RWPE1 (cell line): ENCODE measurements around the gene FLOT2.
A peak's percentile ranks its signal among the peaks of the same experiment; 100 is the strongest.

Source experiments
- CTCF ChIA-PET: fragments of 350-600 bp; sonication (Branson Sonifier 250); formaldehyde crosslinking; extraction: SDS; loops from one replicate; lab custom pipeline; 2021; lab: Yijun Ruan, JAX
- POLR2A ChIA-PET: fragments of 400-600 bp; formaldehyde crosslinking; extraction: SDS; loops from one replicate; lab custom pipeline; 2020; ENCODE audit warnings: antibody characterized with exemption; ENCODE audit not compliant: low non-redundant PET; lab: Yijun Ruan, JAX
- DNase-seq: peaks from one replicate; pipeline ENCODE4 v3.0.0; 2012; ENCODE audit warnings: low spot score
- H3K27ac ChIP-seq: fragments of 450-650 bp; 2 replicates; pipeline ENCODE4 v1.5.1; 2017
- CTCF ChIP-seq: fragments of 450-650 bp; conservative IDR thresholded peaks from 2 replicates; pipeline ENCODE4 v1.5.1; 2017; ENCODE audit warnings: low read depth, mild to moderate bottlenecking

The FLOT2 gene

DNA sequence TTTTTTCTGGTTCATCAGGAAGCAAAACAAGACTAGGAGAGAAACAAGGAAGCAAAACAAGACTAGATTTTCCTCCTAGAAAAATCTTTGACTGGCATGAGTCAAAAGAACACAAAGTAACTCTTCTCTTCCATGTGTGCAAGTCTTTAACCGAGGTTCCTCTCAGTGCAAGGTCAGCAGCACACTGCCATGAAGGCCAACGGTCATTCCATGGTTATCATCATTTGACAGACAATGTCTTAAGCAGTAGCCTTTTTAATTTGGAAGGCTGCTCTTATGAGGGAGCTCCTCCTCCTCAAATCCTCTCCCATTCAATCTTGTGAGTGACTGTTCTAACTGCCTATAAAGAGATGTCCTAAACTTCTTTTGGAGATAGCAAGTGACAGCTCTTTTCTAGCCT is 20.8 kb upstream of the FLOT2 start:
- no peak overlapping the region for H3K27ac ChIP-seq
- no peak for TF ChIP-seq CTCF
- ChIA-PET POLR2A (no interaction called here), CTCF (interaction anchor here (0.7 to 1.0 kb wide), 2 partner anchors 9 to 167 kb away, joined by 3 read pairs; no protein-coding TSS in a partner anchor)
- DNase-seq = no peak

- TF ChIP-seq CTCF = no peak
- no peak for DNase-seq
- ChIA-PET CTCF (interaction anchor here (0.6 to 0.7 kb wide), 2 partner anchors 148 to 166 kb away, joined by 3 to 4 read pairs; no protein-coding TSS in a partner anchor), POLR2A (no interaction called here)
- peak overlapping the region; percentile 17 for H3K27ac ChIP-seq
Measured at GRCh38 chr17:28917465-28917864, 19.9 kb upstream of the FLOT2 start.

- no peak for TF ChIP-seq CTCF
- ChIA-PET CTCF (interaction anchor here (0.5 to 0.6 kb wide), 2 partner anchors 20 to 148 kb away, joined by 4 read pairs; no protein-coding TSS in a partner anchor), POLR2A (no interaction called here)
- DNase-seq = no peak
- peak overlapping the region; percentile 17 for H3K27ac ChIP-seq
Measured at GRCh38 chr17:28917029-28917428, 19.5 kb upstream of the FLOT2 start.

- TF ChIP-seq CTCF = peak; percentile 81
- ChIA-PET CTCF (interaction anchor here (0.5 to 1.6 kb wide), 3 partner anchors 13 to 49 kb away, joined by 4 read pairs; no protein-coding TSS in a partner anchor), POLR2A (no interaction called here)
- DNase-seq = no peak
- H3K27ac ChIP-seq = no peak overlapping the region
Measured at GRCh38 chr17:28916302-28916934, 18.9 kb upstream of the FLOT2 start.

- H3K27ac ChIP-seq = 0 out of 2 replicates have a peak overlapping the region, but pooled peaks have one; percentile 2
- TF ChIP-seq CTCF = no peak
- ChIA-PET CTCF (interaction anchor here (0.5 to 1.1 kb wide), 2 partner anchors 10 to 181 kb away, joined by 4 to 9 read pairs; no protein-coding TSS in a partner anchor), POLR2A (no interaction called here)
- DNase-seq = no peak
Measured at GRCh38 chr17:28912938-28913333, 15.4 kb upstream of the FLOT2 start.

GRCh38 chr17:28912281-28912937 is 14.9 kb upstream of the FLOT2 start:
- DNase-seq = no peak
- POLR2A ChIA-PET = no interaction called here
- no peak for TF ChIP-seq CTCF
- H3K27ac ChIP-seq = 0 out of 2 replicates have a peak overlapping the region, but pooled peaks have one; percentile 2
- CTCF ChIA-PET = interaction anchor here (0.5 to 1.1 kb wide), 3 partner anchors 9 to 736 kb away, joined by 4 to 9 read pairs (median 4); no protein-coding TSS in a partner anchor
